Skeletal muscle tissue (tissue), 4 donors: Measurements from ENCODE around the gene CPSF4. TPM values are rescaled to one million over a fixed set of nuclear protein-coding genes. Genes with fewer than 3 reads are reported as not detected.

ENCODE experiments used
- H3K27ac ChIP-seq: one replicate; pipeline ENCODE4 v1.7.0; 2013; ENCODE audit warnings: mild to moderate bottlenecking, low read depth, low read length, inconsistent platforms
- H3K27me3 ChIP-seq, 3 donors: one replicate each; pipeline ENCODE4 v1.7.0; 2013; ENCODE audit warnings: low read length in 3 of 3; ENCODE audit not compliant: control insufficient read depth in 3 of 3, insufficient read depth in 3 of 3
- H3K36me3 ChIP-seq, 3 donors: one replicate each; pipeline ENCODE4 v1.7.0; 2013; ENCODE audit warnings: low read length in 3 of 3; ENCODE audit not compliant: control insufficient read depth in 3 of 3, insufficient read depth in 3 of 3
- H3K4me1 ChIP-seq, 3 donors: one replicate each; pipeline ENCODE4 v1.7.0; 2013; ENCODE audit warnings: low read length in 3 of 3, mild to moderate bottlenecking in 3 of 3; ENCODE audit not compliant: control insufficient read depth in 3 of 3, insufficient read depth in 3 of 3
- H3K4me3 ChIP-seq, 3 donors: one replicate each; pipeline ENCODE4 v1.7.0; 2013; ENCODE audit warnings: low read length in 3 of 3
- H3K9ac ChIP-seq, 3 donors: one replicate each; pipeline ENCODE4 v1.7.0; 2013; ENCODE audit warnings: low read length in 3 of 3, mild to moderate bottlenecking in 3 of 3, moderate library complexity in 2 of 3, low read depth in 1 of 3
- H3K9me3 ChIP-seq, 3 donors: one replicate each; pipeline ENCODE4 v1.7.0; 2013; ENCODE audit warnings: low read length in 3 of 3; ENCODE audit not compliant: control insufficient read depth in 3 of 3
- total RNA-seq: library from RNA; depleted of rRNA; stranded (reverse); fragments of >200 nt; gene quantifications from one replicate; pipeline ENCODE4 v1.2.3, GENCODE V29; 2014
- donor health status: Osteomylitis.

The CPSF4 gene
- total RNA-seq = 29.2 TPM

DNA sequence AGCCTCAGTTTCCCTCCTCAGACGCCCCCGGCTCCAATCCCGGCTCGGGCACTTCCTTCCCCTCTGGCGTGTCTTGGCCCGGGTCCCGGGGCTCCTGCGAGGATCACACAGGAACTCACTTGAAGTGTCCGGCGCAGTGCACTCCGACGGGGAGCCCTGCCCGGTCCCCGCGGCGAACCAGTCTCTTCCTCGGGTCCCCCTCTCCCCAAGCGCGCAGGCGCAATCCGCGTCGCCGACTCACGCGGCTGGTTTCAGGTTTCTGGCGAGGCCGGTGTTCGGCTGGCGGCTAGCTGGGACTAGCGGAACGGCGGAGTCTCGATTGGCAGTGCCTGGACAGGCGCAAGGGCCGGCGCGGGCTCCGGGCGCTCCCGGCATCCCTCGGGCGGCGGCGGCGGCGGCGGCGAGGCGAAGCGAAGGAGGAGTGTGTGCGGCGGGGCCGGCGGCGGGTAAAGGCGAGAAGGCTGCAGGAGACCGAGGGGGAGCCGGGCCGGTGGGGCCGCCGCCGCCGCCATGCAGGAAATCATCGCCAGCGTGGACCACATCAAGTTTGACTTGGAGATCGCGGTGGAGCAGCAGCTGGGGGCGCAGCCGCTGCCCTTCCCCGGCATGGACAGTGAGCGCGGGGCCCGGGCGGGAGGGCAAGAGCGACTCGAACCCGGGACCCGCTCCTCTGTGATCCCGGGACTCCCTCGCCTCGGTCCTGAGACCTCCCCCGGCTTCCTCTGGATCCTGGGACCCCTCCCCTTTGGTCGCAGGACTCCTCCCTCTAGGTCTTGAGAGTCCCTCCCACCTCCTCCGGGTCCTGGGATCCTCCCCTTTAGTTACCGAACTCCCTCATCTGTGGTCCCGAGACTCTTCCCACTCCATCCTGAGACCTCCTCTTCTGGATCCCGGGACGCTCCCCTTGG lies at the start of gene CPSF4, which contains the start of gene PTCD1:
CPSF4 (plus strand) TSS at position 371 of the 908 bp plus-strand sequence; CDS start at position 511, 140 bp downstream.
PTCD1 (minus strand) TSS at position 226 of the 908 bp plus-strand sequence. CDS start 3,556 bp downstream, outside the sequence.
- Histone ChIP-seq H3K4me1 (peaks cover 24 to 33% (median 27%) of the 10 kb centered on the region in 3 donors), H3K4me3 (peak within 1 kb of the TSS; percentile 91 to 96 (median 95)), H3K27ac (peak within 1 kb of the TSS; percentile 91), H3K9ac (peak within 1 kb of the TSS; percentile 95 to 98 (median 97)), H3K36me3 (peaks cover 10 to 19% (median 15%) of the 10 kb centered on the region in 3 donors), H3K9me3 (no peaks in the 10 kb centered on the region), H3K27me3 (no peaks in the 10 kb centered on the region)

DNA sequence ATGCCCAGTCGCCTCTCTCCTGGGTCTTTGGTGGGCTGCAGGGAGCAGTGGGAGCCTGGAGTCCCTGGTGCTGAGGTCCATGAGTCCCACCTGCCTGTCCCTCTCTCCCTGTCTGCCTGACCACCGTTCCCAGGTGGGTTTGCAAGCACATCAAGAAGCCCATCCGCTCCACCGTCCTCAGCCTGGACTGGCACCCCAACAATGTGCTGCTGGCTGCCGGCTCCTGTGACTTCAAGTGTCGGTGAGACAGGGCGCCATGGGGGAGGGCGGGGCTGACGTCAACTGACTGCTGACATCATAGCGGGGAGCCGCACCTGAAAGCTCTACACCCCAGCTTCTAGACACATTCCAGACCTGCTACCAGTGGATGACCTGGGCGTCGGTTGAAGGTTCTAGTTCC lies 49.0 kb upstream of the CPSF4 start:
- Histone ChIP-seq H3K27me3 (no peaks in the 10 kb centered on the region), H3K36me3 (peaks cover 20 to 28% (median 25%) of the 10 kb centered on the region in 3 donors), H3K27ac (no peak overlapping the region), H3K4me1 (peaks cover 12 to 23% (median 20%) of the 10 kb centered on the region in 3 donors), H3K9ac (no peak overlapping the region), H3K4me3 (no peak overlapping the region), H3K9me3 (no peaks in the 10 kb centered on the region)

DNA sequence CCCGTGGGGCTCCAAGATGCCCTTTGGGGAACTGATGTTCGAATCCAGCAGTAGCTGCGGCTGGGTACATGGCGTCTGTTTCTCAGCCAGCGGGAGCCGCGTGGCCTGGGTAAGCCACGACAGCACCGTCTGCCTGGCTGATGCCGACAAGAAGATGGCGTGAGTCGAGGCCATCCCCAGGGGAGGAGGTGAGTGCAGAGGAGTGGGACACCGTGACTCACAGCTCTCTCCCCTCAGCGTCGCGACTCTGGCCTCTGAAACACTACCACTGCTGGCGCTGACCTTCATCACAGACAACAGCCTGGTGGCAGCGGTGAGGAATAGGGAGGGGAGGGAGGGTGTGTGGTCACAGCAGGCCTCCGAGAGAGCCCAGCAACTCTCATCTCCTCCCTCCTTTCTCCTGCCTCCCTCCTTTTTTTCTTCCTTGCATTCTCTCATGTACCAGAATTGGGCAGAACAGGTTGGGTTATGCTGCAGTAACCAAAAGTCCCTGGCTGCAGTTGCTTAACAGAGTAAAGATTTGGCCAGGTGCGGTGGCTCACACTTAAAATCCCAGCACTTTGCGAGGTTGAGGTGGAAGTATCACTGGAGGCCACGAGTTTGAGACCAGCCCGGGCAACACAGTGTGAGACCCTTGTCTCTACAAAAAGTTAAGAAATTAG lies 47.7 kb upstream of the CPSF4 start:
- peaks cover 24 to 39% (median 35%) of the 10 kb centered on the region in 3 donors for H3K36me3 ChIP-seq
- no peak overlapping the region for H3K27ac ChIP-seq
- H3K9ac ChIP-seq = no peak overlapping the region

DNA sequence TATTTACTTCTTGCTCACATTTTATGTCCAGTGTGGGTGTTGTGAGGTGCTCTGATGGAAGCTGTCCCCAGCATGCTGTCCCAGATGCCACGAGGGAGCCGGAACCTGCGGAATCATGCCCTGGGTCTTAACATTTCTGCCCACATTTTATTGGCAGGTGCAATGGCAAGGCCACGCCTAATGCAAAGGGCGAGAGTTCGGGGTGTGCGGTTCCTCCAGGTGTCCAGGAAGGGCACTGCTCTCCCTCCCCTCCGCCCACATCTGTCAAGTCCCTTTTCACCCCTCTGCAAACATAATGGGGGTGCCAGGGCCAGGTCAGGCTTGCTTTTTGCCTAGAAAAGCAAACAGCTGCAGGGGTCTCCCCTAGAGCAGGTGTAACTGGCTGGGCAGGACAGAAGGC lies 46.7 kb upstream of the CPSF4 start:
- peaks cover 12 to 23% (median 20%) of the 10 kb centered on the region in 3 donors for H3K4me1 ChIP-seq
- peak overlapping the region in 1 of 3 donors; percentile 75 for H3K9ac ChIP-seq
- no peaks in the 10 kb centered on the region for H3K27me3 ChIP-seq
- H3K4me3 ChIP-seq = no peak overlapping the region
- H3K36me3 ChIP-seq = peaks cover 23 to 41% (median 38%) of the 10 kb centered on the region in 3 donors
- no peak overlapping the region for H3K27ac ChIP-seq
- H3K9me3 ChIP-seq = no peaks in the 10 kb centered on the region

More for the DNA sequence above, 47.7 kb upstream of the CPSF4 start:
- Histone ChIP-seq H3K4me3 (no peak overlapping the region), H3K27me3 (no peaks in the 10 kb centered on the region), H3K9me3 (no peaks in the 10 kb centered on the region), H3K4me1 (peaks cover 12 to 23% (median 20%) of the 10 kb centered on the region in 3 donors)

DNA sequence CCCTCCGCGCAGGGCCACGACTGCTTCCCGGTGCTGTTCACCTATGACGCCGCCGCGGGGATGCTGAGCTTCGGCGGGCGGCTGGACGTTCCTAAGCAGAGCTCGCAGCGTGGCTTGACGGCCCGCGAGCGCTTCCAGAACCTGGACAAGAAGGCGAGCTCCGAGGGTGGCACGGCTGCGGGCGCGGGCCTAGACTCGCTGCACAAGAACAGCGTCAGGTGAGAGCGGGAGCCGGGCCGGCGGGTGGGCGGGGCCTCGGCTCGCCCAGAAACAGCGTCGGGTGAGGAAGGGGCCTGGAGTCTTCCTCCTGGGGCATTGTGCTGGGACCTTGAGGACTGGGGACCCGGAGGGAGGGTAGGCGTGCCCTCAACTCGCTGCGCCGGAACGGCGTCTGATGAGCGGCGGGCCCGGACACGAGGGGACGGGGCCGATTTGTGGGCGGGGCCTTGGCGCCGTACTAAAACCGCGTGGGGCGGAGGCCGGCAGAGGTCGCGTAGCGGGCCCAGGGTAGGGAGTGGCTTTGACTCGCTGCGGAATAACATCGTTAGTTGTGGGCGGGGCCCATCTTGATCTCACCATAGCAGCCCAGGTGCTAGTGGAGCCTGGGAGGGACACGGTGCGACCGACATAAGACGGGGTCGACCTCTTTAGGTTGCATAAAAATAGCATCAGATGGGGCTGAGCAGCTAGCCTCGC lies 45.9 kb upstream of the CPSF4 start:
- H3K36me3 ChIP-seq = peaks cover 31 to 49% (median 44%) of the 10 kb centered on the region in 3 donors

DNA sequence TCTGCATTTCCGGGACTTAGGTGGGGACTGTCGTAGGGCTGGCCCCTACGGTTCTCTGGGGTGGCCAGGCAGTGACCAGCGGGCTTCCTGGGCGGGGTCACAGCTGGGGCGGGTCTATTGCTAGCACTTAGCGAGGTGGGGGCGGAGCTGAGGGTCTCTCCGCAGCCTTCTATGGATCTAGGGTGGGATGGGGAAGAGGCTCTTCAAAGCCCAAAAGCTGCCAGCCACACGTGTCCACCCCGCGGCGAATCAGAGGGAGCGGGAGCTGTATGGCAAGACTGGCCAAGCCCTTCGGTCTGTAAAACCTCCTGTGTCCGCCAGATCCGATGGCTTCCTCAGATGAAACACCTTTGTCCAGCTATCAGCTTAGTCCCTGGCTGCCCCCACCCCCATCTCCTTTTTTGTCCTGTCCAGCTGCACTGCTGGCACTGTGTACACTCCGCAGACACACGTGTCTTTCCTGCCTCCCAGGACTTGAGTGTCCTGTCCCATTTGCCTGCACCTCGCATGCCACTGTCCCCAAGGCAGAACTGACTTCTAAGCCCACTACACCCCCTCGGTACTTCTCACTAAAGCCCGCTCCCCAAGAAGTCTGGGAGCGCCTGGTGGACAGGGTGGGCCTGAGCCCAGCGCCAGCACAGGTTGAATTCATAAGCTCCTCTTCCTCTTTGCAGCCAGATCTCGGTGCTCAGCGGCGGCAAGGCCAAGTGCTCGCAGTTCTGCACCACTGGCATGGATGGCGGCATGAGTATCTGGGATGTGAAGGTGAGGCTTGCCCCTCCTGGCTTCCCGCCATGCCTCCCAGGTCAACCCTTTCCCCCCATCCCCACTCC lies 45.2 kb upstream of the CPSF4 start:
- no peaks in the 10 kb centered on the region for H3K9me3 ChIP-seq
- no peaks in the 10 kb centered on the region for H3K27me3 ChIP-seq
- H3K9ac ChIP-seq = peak overlapping the region; percentile 57 to 75 (median 61)
- H3K4me1 ChIP-seq = peaks cover 12 to 23% (median 20%) of the 10 kb centered on the region in 3 donors
- H3K4me3 ChIP-seq = peak overlapping the region; percentile 62 to 87 (median 84)
- H3K27ac ChIP-seq = peak overlapping the region; percentile 45
- H3K36me3 ChIP-seq = peaks cover 36 to 49% (median 43%) of the 10 kb centered on the region in 3 donors

More for the DNA sequence above, 45.9 kb upstream of the CPSF4 start:
- Histone ChIP-seq H3K4me1 (peaks cover 12 to 23% (median 20%) of the 10 kb centered on the region in 3 donors), H3K9me3 (no peaks in the 10 kb centered on the region), H3K9ac (peak overlapping the region; percentile 57 to 75 (median 61)), H3K27ac (peak overlapping the region; percentile 45), H3K27me3 (no peaks in the 10 kb centered on the region), H3K4me3 (peak overlapping the region; percentile 62 to 87 (median 84))

DNA sequence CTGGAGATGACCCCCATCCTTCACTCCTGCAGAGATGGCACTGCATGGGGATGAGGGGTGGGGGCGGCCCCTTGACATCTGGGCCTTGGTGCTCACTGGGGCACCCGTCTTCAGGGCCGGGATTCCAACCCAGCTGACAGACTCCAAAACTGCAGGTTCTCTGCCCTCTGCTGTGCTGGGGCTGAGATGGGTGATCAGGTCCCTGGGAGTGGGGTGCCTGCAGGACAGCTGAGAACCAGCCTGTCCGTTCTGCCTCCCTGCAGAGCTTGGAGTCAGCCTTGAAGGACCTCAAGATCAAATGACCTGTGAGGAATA lies 44.6 kb upstream of the CPSF4 start:
- no peak overlapping the region for H3K27ac ChIP-seq
- no peaks in the 10 kb centered on the region for H3K9me3 ChIP-seq

DNA sequence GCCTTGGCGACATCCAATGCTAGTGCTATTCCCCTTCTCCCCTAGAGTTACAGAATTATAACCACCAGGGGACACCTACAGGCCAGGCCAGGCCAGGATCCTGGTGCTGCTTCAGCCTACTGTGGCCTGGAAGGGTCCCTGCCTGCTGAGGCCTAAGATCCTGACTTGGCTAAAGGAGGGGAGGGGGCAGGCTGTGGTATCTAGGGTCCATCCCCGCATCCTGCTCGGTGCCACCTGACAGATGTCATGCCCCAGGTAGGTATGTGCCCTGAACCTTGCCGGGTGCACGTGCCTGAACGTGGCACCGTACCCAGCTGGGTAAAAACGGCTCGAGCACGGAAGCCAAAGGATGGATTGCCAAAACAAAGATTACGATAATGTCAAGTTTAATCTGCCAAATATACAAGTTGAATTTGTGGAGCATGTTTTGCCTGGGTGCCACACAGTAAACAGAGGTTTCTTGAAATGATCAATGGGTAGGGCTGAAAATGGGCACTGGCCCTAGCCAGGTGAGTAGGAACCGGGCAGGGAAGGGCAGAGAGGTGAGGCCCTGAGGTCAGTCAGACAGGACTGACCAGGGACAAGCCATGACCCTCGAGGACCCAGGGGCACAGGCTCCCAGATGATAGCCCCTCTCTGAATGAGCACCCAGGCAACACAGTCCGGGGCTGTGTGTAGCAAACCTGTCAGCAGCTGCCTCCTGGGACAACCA lies 43.0 kb upstream of the CPSF4 start:
- Histone ChIP-seq H3K9ac (no peak overlapping the region), H3K36me3 (peaks cover 51 to 69% (median 55%) of the 10 kb centered on the region in 3 donors), H3K4me3 (no peak overlapping the region), H3K27me3 (no peaks in the 10 kb centered on the region), H3K27ac (no peak overlapping the region), H3K9me3 (no peaks in the 10 kb centered on the region), H3K4me1 (peaks cover 20 to 25% (median 23%) of the 10 kb centered on the region in 3 donors)

More for the DNA sequence above, 44.6 kb upstream of the CPSF4 start:
- Histone ChIP-seq H3K27me3 (no peaks in the 10 kb centered on the region), H3K36me3 (peaks cover 41 to 55% (median 49%) of the 10 kb centered on the region in 3 donors), H3K4me1 (peaks cover 16 to 23% (median 20%) of the 10 kb centered on the region in 3 donors), H3K4me3 (no peak overlapping the region), H3K9ac (no peak overlapping the region)
